ENCODE data around the gene ISG20L2.
A peak's percentile ranks its signal among the peaks of the same experiment; 100 is the strongest.

ISG20L2 gene

GRCh38 chr1:156750191-156750672 is 21.7 kb upstream of the ISG20L2 start:
- Histone ChIP-seq H3K27ac (ENCODE audit: low read length) (peak overlapping the region; percentile 73), H3K9ac (ENCODE audit: low read length) (peak overlapping the region; percentile 88), H3K4me2 (ENCODE audit: low read depth, low read length) (peak overlapping the region; percentile 81), H3F3A (ENCODE audit: insufficient read depth, low read length) (peaks cover 36% of the 10 kb centered on the region), H3K9me3 (replicated peaks; ENCODE audit: insufficient read depth, low read length) (no peaks in the 10 kb centered on the region), H2AFZ (ENCODE audit: low read length) (peak overlapping the region; percentile 32; the same call in 1 of the 2 replicates), H3K4me3 (ENCODE audit: low read length) (peak overlapping the region; percentile 86), H3K9me2 (replicated peaks; ENCODE audit: insufficient read depth, low read length) (no peaks in the 10 kb centered on the region), H4K20me1 (ENCODE audit: insufficient read depth, low read length) (no peaks in the 10 kb centered on the region), H3K79me2 (ENCODE audit: low read length) (peaks cover 76% of the 10 kb centered on the region), H3K36me3 (replicated peaks; ENCODE audit: insufficient read depth, low read length) (no peaks in the 10 kb centered on the region), H3K4me1 (ENCODE audit: low read length) (peaks cover 43% of the 10 kb centered on the region), H3K27me3 (replicated peaks; ENCODE audit: insufficient read depth, low read length) (no peaks in the 10 kb centered on the region)
- peak; percentile 85 for DNase-seq
- TF ChIP-seq EZH2 (optimal IDR thresholded peaks at IDR 0.05; ENCODE audit: low read depth, low read length), result no peak
- no peak for TF ChIP-seq CTCF (IDR thresholded peaks at IDR 0.05; ENCODE audit: low read length)
- TF ChIP-seq EZH2phosphoT487 (IDR thresholded peaks at IDR 0.05; ENCODE audit: low read length), result no peak

GRCh38 chr1:156749419-156750118 is 21.0 kb upstream of the ISG20L2 start:
- peaks cover 42% of the 10 kb centered on the region for H3F3A ChIP-seq (ENCODE audit: insufficient read depth, low read length)
- no peak for DNase-seq
- H3K9ac ChIP-seq (ENCODE audit: low read length), result peak overlapping the region; percentile 88
- TF ChIP-seq EZH2phosphoT487 (IDR thresholded peaks at IDR 0.05; ENCODE audit: low read length) (no peak), EZH2 (optimal IDR thresholded peaks at IDR 0.05; ENCODE audit: low read depth, low read length) (no peak), CTCF (IDR thresholded peaks at IDR 0.05; ENCODE audit: low read length) (no peak)
- H3K9me2 ChIP-seq (replicated peaks; ENCODE audit: insufficient read depth, low read length), result no peaks in the 10 kb centered on the region
- H3K9me3 ChIP-seq (replicated peaks; ENCODE audit: insufficient read depth, low read length), result no peaks in the 10 kb centered on the region
- H3K79me2 ChIP-seq (ENCODE audit: low read length), result peaks cover 83% of the 10 kb centered on the region
- H3K27ac ChIP-seq (ENCODE audit: low read length), result peak overlapping the region; percentile 73
- peak overlapping the region; percentile 86 for H3K4me3 ChIP-seq (ENCODE audit: low read length)
- peaks cover 43% of the 10 kb centered on the region for H3K4me1 ChIP-seq (ENCODE audit: low read length)
- no peaks in the 10 kb centered on the region for H3K36me3 ChIP-seq (replicated peaks; ENCODE audit: insufficient read depth, low read length)
- no peaks in the 10 kb centered on the region for H4K20me1 ChIP-seq (ENCODE audit: insufficient read depth, low read length)
- H3K27me3 ChIP-seq (replicated peaks; ENCODE audit: insufficient read depth, low read length), result no peaks in the 10 kb centered on the region
- no peak overlapping the region for H2AFZ ChIP-seq (ENCODE audit: low read length)
- H3K4me2 ChIP-seq (ENCODE audit: low read depth, low read length), result peak overlapping the region; percentile 81

GRCh38 chr1:156748670-156749418 is 20.3 kb upstream of the ISG20L2 start:
- DNase-seq, result no peak
- Histone ChIP-seq H3K27ac (ENCODE audit: low read length) (peak overlapping the region; percentile 73), H3K4me3 (ENCODE audit: low read length) (peak overlapping the region; percentile 86), H3K27me3 (replicated peaks; ENCODE audit: insufficient read depth, low read length) (no peaks in the 10 kb centered on the region), H3K9ac (ENCODE audit: low read length) (peak overlapping the region; percentile 88), H3K4me2 (ENCODE audit: low read depth, low read length) (peak overlapping the region; percentile 81), H4K20me1 (ENCODE audit: insufficient read depth, low read length) (no peaks in the 10 kb centered on the region), H3K36me3 (replicated peaks; ENCODE audit: insufficient read depth, low read length) (no peaks in the 10 kb centered on the region), H3K9me3 (replicated peaks; ENCODE audit: insufficient read depth, low read length) (no peaks in the 10 kb centered on the region), H3K4me1 (ENCODE audit: low read length) (peaks cover 43% of the 10 kb centered on the region), H2AFZ (ENCODE audit: low read length) (no peak overlapping the region), H3F3A (ENCODE audit: insufficient read depth, low read length) (peaks cover 47% of the 10 kb centered on the region), H3K79me2 (ENCODE audit: low read length) (peaks cover 88% of the 10 kb centered on the region), H3K9me2 (replicated peaks; ENCODE audit: insufficient read depth, low read length) (no peaks in the 10 kb centered on the region)
- TF ChIP-seq EZH2 (optimal IDR thresholded peaks at IDR 0.05; ENCODE audit: low read depth, low read length), result no peak
- TF ChIP-seq EZH2phosphoT487 (IDR thresholded peaks at IDR 0.05; ENCODE audit: low read length), result no peak
- TF ChIP-seq CTCF (IDR thresholded peaks at IDR 0.05; ENCODE audit: low read length), result no peak

All from MM.1S (cell line).